Panc1 (cell line): ENCODE measurements around the gene TWIST2. TPM values are rescaled to one million over a fixed set of nuclear protein-coding genes. Genes with fewer than 3 reads are reported as not detected.

ENCODE experiments used
- ATAC-seq: fragments of 200-7000 bp; cut with Tn5 transposase; 2 replicates; pipeline ENCODE4 v1.9.1; 2020; ENCODE audit warnings: mild to moderate bottlenecking, moderate library complexity
- BruUV-seq: library from RNA; stranded (reverse); fragments of 400-500 nt; replicated peaks from 2 replicates; lab custom pipeline; 2021; lab: Mats Ljungman, UMichigan
- CTCF ChIA-PET: fragments of 300-600 bp; sonication (Branson Sonifier 250); formaldehyde crosslinking; loops from one replicate; lab custom pipeline; 2022; ENCODE audit warnings: antibody characterized with exemption; lab: Charles Lee
- POLR2A ChIA-PET: fragments of 300-600 bp; sonication (Branson Sonifier 250); formaldehyde crosslinking; loops from one replicate; lab custom pipeline; 2022; ENCODE audit warnings: antibody characterized with exemption; lab: Charles Lee
- DNase-seq: peaks from one replicate; pipeline ENCODE4 v3.0.0-alpha.2; 2010; ENCODE audit warnings: low read depth, low spot score
- H3K27ac ChIP-seq: 2 replicates; pipeline ENCODE4 v1.5.1; 2011; ENCODE audit warnings: mild to moderate bottlenecking, low read length, inconsistent platforms
- H3K27me3 ChIP-seq: fragments of 200-500 bp; sonication (Bioruptor generic); 2 replicates; pipeline ENCODE4 v1.6.0; 2014; ENCODE audit warnings: low read length, inconsistent platforms; ENCODE audit not compliant: control insufficient read depth, insufficient read depth
- H3K36me3 ChIP-seq: fragments of 200-500 bp; sonication (Bioruptor generic); 2 replicates; pipeline ENCODE4 v1.5.1; 2014; ENCODE audit warnings: inconsistent platforms, mild to moderate bottlenecking, low read length, moderate library complexity; ENCODE audit not compliant: control insufficient read depth, insufficient read depth
- H3K4me1 ChIP-seq: 2 replicates; pipeline ENCODE4 v1.5.1; 2011; ENCODE audit warnings: inconsistent platforms, mild to moderate bottlenecking, low read length, moderate library complexity; ENCODE audit not compliant: control insufficient read depth, insufficient read depth
- H3K4me3 ChIP-seq, 2 experiments: 2 replicates each; pipeline ENCODE4 v1.5.1; 2011 to 2012; ENCODE audit warnings: low read depth in 2 of 2, low read length in 2 of 2, mild to moderate bottlenecking in 2 of 2, inconsistent platforms in 1 of 2, moderate library complexity in 1 of 2
- H3K9me3 ChIP-seq: fragments of 200-500 bp; sonication (Bioruptor generic); 2 replicates; pipeline ENCODE4 v1.5.1; 2014; ENCODE audit warnings: low read depth, mild to moderate bottlenecking, inconsistent platforms, low read length, moderate library complexity; ENCODE audit not compliant: control insufficient read depth, insufficient read depth
- POLR2AphosphoS5 ChIP-seq: IDR thresholded peaks from 2 replicates; pipeline ENCODE4 v1.6.1; 2012; ENCODE audit warnings: mild to moderate bottlenecking, low read depth, low read length, moderate library complexity
- SIN3A ChIP-seq: IDR thresholded peaks from 2 replicates; pipeline ENCODE4 v1.6.1; 2012; ENCODE audit warnings: low read depth, mild to moderate bottlenecking, low read length, moderate library complexity, borderline replicate concordance; ENCODE audit not compliant: insufficient read depth
- TCF7L2 ChIP-seq: IDR thresholded peaks from 2 replicates; pipeline ENCODE4 v1.6.1; 2011; ENCODE audit warnings: mild to moderate bottlenecking, low read depth, low read length, inconsistent platforms
- in situ Hi-C: cut with HindIII; loops from 2 replicates; pipeline ENCODE4 v1.10.0; 2016; ENCODE audit warnings: low sequenced_read_pairs, low pct_unique_long_range_greater_than_20kb
- intact Hi-C: fragments of 100-400 bp; cut with micrococcal nuclease; formaldehyde crosslinking; loops from one replicate; pipeline ENCODE4 v1.10.0; 2022; ENCODE audit not compliant: unreplicated experiment
- total RNA-seq: library from RNA; stranded (reverse); gene quantifications from one replicate; pipeline ENCODE4 v1.2.1, GENCODE V29; 2021; ENCODE audit not compliant: unreplicated experiment
- TF ChIP-seq, protein P1 (sequence below): fragments of 450-650 bp; IDR thresholded peaks from 2 replicates; pipeline ENCODE4 v1.5.1; 2017; ENCODE audit warnings: mild to moderate bottlenecking
- TF ChIP-seq, protein P2 (sequence below), 2 experiments: IDR thresholded peaks; 2 replicates each; pipeline ENCODE4 v1.6.1; 2011 to 2012; ENCODE audit warnings: low read depth in 2 of 2, control low read depth in 1 of 2, low read length in 1 of 2, mild to moderate bottlenecking in 1 of 2, moderate library complexity in 1 of 2; ENCODE audit not compliant: insufficient read depth in 1 of 2

The TWIST2 gene
- total RNA-seq, 1 experiment from 2014 or later = 4.2 TPM

DNA sequence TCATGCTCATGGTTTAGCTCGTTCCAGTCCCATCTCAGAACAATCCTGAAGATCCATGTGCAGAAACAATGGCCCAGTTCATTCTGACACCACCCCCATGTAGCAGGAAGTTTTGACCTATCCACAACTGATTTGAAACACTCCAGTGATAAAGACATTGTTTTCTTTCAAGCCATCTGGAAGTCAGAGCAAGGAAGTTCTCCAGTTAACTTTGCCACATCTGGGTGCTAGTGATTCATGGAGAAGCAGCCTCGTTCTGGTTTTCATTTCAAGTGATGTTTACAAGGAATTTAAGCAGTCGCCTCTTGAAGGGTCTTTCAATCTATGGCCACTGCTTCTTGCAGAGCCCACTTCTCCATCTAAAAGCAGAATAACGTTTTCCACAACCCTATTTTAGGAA is 36.6 kb upstream of the TWIST2 start:
- Histone ChIP-seq H3K4me3 (no peak overlapping the region), H3K27me3 (no peaks in the 10 kb centered on the region), H3K36me3 (no peaks in the 10 kb centered on the region), H3K9me3 (peaks cover 10% of the 10 kb centered on the region; the same call in 1 of the 2 replicates), H3K4me1 (no peaks in the 10 kb centered on the region), H3K27ac (no peak overlapping the region)
- ATAC-seq (no peak), DNase-seq (no peak)
- TF ChIP-seq SIN3A (no peak), POLR2AphosphoS5 (no peak), TCF7L2 (no peak)
- TF ChIP-seq, protein P1, sequence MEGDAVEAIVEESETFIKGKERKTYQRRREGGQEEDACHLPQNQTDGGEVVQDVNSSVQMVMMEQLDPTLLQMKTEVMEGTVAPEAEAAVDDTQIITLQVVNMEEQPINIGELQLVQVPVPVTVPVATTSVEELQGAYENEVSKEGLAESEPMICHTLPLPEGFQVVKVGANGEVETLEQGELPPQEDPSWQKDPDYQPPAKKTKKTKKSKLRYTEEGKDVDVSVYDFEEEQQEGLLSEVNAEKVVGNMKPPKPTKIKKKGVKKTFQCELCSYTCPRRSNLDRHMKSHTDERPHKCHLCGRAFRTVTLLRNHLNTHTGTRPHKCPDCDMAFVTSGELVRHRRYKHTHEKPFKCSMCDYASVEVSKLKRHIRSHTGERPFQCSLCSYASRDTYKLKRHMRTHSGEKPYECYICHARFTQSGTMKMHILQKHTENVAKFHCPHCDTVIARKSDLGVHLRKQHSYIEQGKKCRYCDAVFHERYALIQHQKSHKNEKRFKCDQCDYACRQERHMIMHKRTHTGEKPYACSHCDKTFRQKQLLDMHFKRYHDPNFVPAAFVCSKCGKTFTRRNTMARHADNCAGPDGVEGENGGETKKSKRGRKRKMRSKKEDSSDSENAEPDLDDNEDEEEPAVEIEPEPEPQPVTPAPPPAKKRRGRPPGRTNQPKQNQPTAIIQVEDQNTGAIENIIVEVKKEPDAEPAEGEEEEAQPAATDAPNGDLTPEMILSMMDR = no peak
- ChIA-PET CTCF (no interaction called here), POLR2A (no interaction called here)
- BruUV-seq = no TSS peak
- in situ Hi-C loops (no loop called here), intact Hi-C loops (no loop called here)

DNA sequence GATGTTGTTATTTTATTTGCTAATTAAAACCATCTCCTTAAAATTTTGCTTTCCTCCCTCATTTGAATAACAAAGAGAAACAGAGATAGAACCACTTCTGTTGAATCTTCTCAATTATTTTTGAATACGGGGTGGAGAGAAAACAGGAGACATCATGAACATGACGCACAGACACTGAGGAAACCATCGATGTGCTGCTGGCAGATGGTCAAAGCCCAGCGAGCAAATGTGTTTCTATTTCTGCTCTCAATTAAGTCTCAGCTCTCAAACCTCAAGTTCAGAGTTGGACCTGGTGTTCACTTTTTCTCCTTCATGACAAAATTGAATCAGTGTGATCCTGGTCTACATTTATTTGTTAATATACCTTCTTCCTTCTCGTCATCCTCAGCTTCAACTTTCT is 36.1 kb upstream of the TWIST2 start:
- H3K27ac ChIP-seq = no peak overlapping the region
- ATAC-seq (no peak), DNase-seq (no peak)
- H3K4me1 ChIP-seq = no peaks in the 10 kb centered on the region
- in situ Hi-C loops (no loop called here), intact Hi-C loops (no loop called here)
- BruUV-seq = no TSS peak
- POLR2A ChIA-PET = no interaction called here
- peaks cover 10% of the 10 kb centered on the region; the same call in 1 of the 2 replicates for H3K9me3 ChIP-seq
- TF ChIP-seq TCF7L2 (no peak), POLR2AphosphoS5 (no peak), SIN3A (no peak)
- TF ChIP-seq, protein P1 = no peak
- TF ChIP-seq, protein P2, sequence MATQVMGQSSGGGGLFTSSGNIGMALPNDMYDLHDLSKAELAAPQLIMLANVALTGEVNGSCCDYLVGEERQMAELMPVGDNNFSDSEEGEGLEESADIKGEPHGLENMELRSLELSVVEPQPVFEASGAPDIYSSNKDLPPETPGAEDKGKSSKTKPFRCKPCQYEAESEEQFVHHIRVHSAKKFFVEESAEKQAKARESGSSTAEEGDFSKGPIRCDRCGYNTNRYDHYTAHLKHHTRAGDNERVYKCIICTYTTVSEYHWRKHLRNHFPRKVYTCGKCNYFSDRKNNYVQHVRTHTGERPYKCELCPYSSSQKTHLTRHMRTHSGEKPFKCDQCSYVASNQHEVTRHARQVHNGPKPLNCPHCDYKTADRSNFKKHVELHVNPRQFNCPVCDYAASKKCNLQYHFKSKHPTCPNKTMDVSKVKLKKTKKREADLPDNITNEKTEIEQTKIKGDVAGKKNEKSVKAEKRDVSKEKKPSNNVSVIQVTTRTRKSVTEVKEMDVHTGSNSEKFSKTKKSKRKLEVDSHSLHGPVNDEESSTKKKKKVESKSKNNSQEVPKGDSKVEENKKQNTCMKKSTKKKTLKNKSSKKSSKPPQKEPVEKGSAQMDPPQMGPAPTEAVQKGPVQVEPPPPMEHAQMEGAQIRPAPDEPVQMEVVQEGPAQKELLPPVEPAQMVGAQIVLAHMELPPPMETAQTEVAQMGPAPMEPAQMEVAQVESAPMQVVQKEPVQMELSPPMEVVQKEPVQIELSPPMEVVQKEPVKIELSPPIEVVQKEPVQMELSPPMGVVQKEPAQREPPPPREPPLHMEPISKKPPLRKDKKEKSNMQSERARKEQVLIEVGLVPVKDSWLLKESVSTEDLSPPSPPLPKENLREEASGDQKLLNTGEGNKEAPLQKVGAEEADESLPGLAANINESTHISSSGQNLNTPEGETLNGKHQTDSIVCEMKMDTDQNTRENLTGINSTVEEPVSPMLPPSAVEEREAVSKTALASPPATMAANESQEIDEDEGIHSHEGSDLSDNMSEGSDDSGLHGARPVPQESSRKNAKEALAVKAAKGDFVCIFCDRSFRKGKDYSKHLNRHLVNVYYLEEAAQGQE (IDR thresholded peaks at IDR 0.05; ENCODE audit: insufficient read depth in 1 of 2, low read depth in 2 of 2, low read length in 1 of 2) = no peak
- H3K4me3 ChIP-seq = no peak overlapping the region
- no peaks in the 10 kb centered on the region for H3K27me3 ChIP-seq
- CTCF ChIA-PET = no interaction called here
- H3K36me3 ChIP-seq = no peaks in the 10 kb centered on the region
